Measurements from ENCODE around the gene EVA1B. TPM values are rescaled to one million over a fixed set of nuclear protein-coding genes. Genes with fewer than 3 reads are reported as not detected.

The EVA1B gene
- total RNA-seq, 1 donor from 2014 or later, result 20.5 TPM

GRCh38 chr1:36350659-36351226 is 27.3 kb upstream of the EVA1B start:
- Histone ChIP-seq H3K4me3 (ENCODE audit: low read depth, low read length) (no peak overlapping the region), H3K36me3 (ENCODE audit: control insufficient read depth, insufficient read depth, low read length) (peaks cover 41% of the 10 kb centered on the region), H3K27me3 (ENCODE audit: control insufficient read depth, insufficient read depth, low read length) (no peaks in the 10 kb centered on the region)
- no peak for FAIRE-seq
- peak; percentile 75 for DNase-seq (ENCODE audit: low read depth)
- TF ChIP-seq, protein P1, sequence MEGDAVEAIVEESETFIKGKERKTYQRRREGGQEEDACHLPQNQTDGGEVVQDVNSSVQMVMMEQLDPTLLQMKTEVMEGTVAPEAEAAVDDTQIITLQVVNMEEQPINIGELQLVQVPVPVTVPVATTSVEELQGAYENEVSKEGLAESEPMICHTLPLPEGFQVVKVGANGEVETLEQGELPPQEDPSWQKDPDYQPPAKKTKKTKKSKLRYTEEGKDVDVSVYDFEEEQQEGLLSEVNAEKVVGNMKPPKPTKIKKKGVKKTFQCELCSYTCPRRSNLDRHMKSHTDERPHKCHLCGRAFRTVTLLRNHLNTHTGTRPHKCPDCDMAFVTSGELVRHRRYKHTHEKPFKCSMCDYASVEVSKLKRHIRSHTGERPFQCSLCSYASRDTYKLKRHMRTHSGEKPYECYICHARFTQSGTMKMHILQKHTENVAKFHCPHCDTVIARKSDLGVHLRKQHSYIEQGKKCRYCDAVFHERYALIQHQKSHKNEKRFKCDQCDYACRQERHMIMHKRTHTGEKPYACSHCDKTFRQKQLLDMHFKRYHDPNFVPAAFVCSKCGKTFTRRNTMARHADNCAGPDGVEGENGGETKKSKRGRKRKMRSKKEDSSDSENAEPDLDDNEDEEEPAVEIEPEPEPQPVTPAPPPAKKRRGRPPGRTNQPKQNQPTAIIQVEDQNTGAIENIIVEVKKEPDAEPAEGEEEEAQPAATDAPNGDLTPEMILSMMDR (IDR thresholded peaks at IDR 0.05; ENCODE audit: insufficient read depth, low read length, severe bottlenecking), result no peak

- TF ChIP-seq, protein P1 (IDR thresholded peaks at IDR 0.05; ENCODE audit: insufficient read depth, low read length, severe bottlenecking), result no peak
- no peak for FAIRE-seq
- Histone ChIP-seq H3K4me3 (ENCODE audit: low read depth, low read length) (no peak overlapping the region), H3K27me3 (ENCODE audit: control insufficient read depth, insufficient read depth, low read length) (no peaks in the 10 kb centered on the region), H3K36me3 (ENCODE audit: control insufficient read depth, insufficient read depth, low read length) (peaks cover 44% of the 10 kb centered on the region)
- DNase-seq (ENCODE audit: low read depth), result no peak
These were observed 26.4 kb upstream of the EVA1B start for GRCh38 chr1:36349839-36350238.

DNA sequence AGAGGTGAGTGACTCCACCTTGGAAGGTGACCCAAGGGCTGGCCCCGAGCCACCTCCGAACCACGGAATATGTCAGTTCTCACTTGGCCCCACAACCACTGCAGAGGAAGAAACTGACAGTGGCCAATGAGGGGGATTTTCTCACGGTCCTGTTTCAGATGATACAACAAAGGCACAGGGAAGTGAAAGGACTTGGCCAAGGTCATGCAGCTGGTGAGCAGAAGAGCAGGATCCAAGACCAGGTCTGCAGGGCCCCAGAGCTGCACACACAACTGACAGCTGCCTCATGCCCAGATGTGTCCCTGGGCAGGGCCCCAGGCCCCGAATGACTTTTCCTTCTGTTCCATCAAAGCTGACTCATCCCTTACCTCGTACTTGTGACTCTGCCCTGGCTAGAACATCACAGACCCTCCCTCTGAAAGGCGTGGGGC is 25.8 kb upstream of the EVA1B start:
- peaks cover 45% of the 10 kb centered on the region for H3K36me3 ChIP-seq (ENCODE audit: control insufficient read depth, insufficient read depth, low read length)
- TF ChIP-seq, protein P1 (IDR thresholded peaks at IDR 0.05; ENCODE audit: insufficient read depth, low read length, severe bottlenecking), result no peak

DNA sequence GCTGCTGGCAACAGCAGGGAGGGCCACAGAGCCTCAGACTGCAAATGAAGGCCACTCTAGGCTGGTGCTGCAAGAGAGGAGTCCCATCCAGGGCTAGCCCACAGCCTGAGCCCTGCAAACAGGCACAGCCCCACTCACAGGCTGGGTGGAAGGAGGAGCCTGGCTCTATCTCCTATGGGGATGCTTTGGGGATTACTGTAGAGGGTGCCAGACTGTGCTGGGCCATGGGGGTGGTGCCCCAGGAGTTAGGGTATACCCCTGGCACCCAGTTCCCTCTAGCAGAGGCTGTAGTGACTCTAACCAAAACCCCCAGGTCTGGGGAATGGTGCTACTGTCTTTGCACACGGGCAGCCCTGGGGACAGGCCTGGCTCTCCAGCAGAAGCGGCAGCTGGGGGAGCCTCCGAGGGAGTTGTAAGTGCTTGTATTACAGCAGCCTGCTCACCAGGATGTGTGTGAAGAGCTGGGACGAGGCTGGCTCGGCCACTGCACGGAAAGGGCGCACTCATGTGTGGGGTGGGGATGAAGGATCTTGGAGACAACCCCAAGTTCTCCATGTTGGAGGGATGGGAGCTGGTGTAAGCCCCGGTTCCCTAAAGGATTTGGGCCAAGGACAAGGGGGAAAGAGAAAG is 23.4 kb upstream of the EVA1B start:
- H3K27me3 ChIP-seq (ENCODE audit: control insufficient read depth, insufficient read depth, low read length), result no peaks in the 10 kb centered on the region
- no peak overlapping the region for H3K4me3 ChIP-seq (ENCODE audit: low read depth, low read length)
- DNase-seq (ENCODE audit: low read depth) (no peak), FAIRE-seq (no peak)
- peaks cover 53% of the 10 kb centered on the region for H3K36me3 ChIP-seq (ENCODE audit: control insufficient read depth, insufficient read depth, low read length)
- TF ChIP-seq, protein P1 (IDR thresholded peaks at IDR 0.05; ENCODE audit: insufficient read depth, low read length, severe bottlenecking), result no peak

More for the DNA sequence above, 25.8 kb upstream of the EVA1B start:
- Histone ChIP-seq H3K27me3 (ENCODE audit: control insufficient read depth, insufficient read depth, low read length) (no peaks in the 10 kb centered on the region), H3K4me3 (ENCODE audit: low read depth, low read length) (no peak overlapping the region)
- DNase-seq (ENCODE audit: low read depth) (peak; percentile 66), FAIRE-seq (no peak)

- peaks cover 59% of the 10 kb centered on the region for H3K36me3 ChIP-seq (ENCODE audit: control insufficient read depth, insufficient read depth, low read length)
- FAIRE-seq (no peak), DNase-seq (ENCODE audit: low read depth) (no peak)
- H3K27me3 ChIP-seq (ENCODE audit: control insufficient read depth, insufficient read depth, low read length), result no peaks in the 10 kb centered on the region
- H3K4me3 ChIP-seq (ENCODE audit: low read depth, low read length), result no peak overlapping the region
- TF ChIP-seq, protein P1 (IDR thresholded peaks at IDR 0.05; ENCODE audit: insufficient read depth, low read length, severe bottlenecking), result no peak
These were observed 21.9 kb upstream of the EVA1B start for GRCh38 chr1:36345353-36345752.

- H3K36me3 ChIP-seq (ENCODE audit: control insufficient read depth, insufficient read depth, low read length), result peaks cover 62% of the 10 kb centered on the region
- H3K27me3 ChIP-seq (ENCODE audit: control insufficient read depth, insufficient read depth, low read length), result no peaks in the 10 kb centered on the region
- TF ChIP-seq, protein P1 (IDR thresholded peaks at IDR 0.05; ENCODE audit: insufficient read depth, low read length, severe bottlenecking), result no peak
- no peak overlapping the region for H3K4me3 ChIP-seq (ENCODE audit: low read depth, low read length)
- FAIRE-seq, result no peak
- DNase-seq (ENCODE audit: low read depth), result no peak
These were observed 20.9 kb upstream of the EVA1B start for GRCh38 chr1:36344395-36344680.

Measured in bronchial epithelial cell (primary cell).